HFF-Myc (cell line): ENCODE data around the gene TPI1.
"Not testable (repeated sequence)": the region's sequence is repeated elsewhere in the genome, so short reads cannot be mapped to it uniquely, and the experiment has no call there.

Experiments used
- DNase-seq: peaks from one replicate; pipeline ENCODE4 v3.0.0-alpha.2; 2011; ENCODE audit warnings: low read depth; ENCODE audit errors: extremely low read depth
- H3K4me3 ChIP-seq: replicated peaks from 2 replicates; pipeline ENCODE4 v1.5.1; 2011; ENCODE audit warnings: low read depth, mild to moderate bottlenecking, control low read depth, low read length
- CTCF ChIP-seq: IDR thresholded peaks from 2 replicates; pipeline ENCODE4 v1.5.1; 2012; ENCODE audit warnings: mild to moderate bottlenecking, low read depth, low read length, control low read depth; ENCODE audit errors: missing control alignments

TPI1 gene

GRCh38 chr12:6899427-6899826 lies 32.1 kb downstream of the TPI1 start:
- no peak for DNase-seq
- no peak for TF ChIP-seq CTCF
- no peak overlapping the region for H3K4me3 ChIP-seq

- no peak for TF ChIP-seq CTCF
- no peak for DNase-seq
- no peak overlapping the region for H3K4me3 ChIP-seq
Observed at GRCh38 chr12:6899837-6900519, 32.6 kb downstream of the TPI1 start.

DNA sequence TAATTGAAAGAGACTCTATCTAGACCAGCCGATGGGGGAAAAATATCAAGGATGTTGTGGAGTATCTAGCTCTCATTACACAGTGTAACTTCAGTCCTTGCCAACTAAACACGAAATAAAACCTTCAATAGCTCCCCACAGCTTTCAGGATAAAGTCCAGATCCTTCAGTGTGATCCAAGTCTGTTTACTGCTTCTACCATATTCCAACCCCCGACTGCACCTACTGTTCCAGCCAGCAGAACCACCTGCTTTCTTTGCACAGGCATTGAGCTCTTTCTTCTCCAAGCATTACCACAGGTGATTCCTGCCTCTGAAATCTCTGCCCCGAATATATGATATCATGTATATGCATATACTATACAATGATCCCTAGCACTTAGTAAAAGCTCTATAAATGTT lies 35.1 kb downstream of the TPI1 start:
- no peak for TF ChIP-seq CTCF
- H3K4me3 ChIP-seq, result no peak overlapping the region
- DNase-seq, result no peak

GRCh38 chr12:6903722-6904121 lies 36.4 kb downstream of the TPI1 start:
- no peak overlapping the region for H3K4me3 ChIP-seq
- no peak for DNase-seq
- TF ChIP-seq CTCF, result no peak

GRCh38 chr12:6904280-6905276 lies 37.2 kb downstream of the TPI1 start, which contains the start of gene LRRC23:
TSS of gene LRRC23 (plus strand) at chr12:6904822. CDS start at chr12:6905634, 812 bp downstream.
- peak; percentile 89 for DNase-seq
- H3K4me3 ChIP-seq, result peak within 1 kb of the TSS; percentile 89
- TF ChIP-seq CTCF, result no peak

DNA sequence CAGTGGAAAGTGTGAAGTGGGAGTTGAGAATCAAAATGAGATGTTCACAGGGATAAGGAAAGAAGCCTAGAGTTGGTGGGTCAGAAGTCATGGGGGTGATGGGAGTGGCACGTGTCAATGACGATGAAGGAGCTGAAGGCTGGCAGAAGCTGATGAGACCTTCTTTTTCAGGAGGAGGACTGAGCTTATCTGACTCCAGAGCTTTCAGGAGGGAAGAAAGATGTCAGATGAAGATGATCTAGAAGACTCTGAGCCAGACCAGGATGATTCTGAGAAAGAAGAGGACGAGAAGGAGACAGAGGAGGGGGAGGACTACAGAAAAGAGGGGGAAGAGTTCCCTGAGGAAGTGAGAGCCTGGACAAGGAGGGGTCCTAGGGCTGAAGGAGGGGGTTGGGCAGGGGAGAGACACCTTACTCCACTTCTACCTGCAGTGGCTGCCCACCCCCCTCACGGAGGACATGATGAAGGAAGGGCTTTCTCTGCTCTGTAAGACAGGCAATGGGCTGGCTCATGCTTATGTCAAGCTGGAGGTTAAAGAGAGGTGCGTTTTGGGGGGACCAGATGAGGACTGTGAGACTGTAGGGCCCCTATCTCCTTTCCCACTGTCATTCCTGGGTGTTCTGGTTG lies 38.2 kb downstream of the TPI1 start:
- no peak for TF ChIP-seq CTCF
- peak overlapping the region; percentile 89 for H3K4me3 ChIP-seq

GRCh38 chr12:6908141-6908540 lies 40.8 kb downstream of the TPI1 start:
- H3K4me3 ChIP-seq, DNase-seq: not testable (repeated sequence)

More for the DNA sequence above, 38.2 kb downstream of the TPI1 start:
- no peak for DNase-seq
